Neutrophil (primary cell): Measurements from ENCODE around the gene SPINT1.

Experiments
- H3K27ac ChIP-seq: fragments of 200-600 bp; sonication (generic); 2 replicates; pipeline ENCODE4 v1.5.1; 2016; ENCODE audit warnings: mild to moderate bottlenecking, moderate library complexity
- H3K27me3 ChIP-seq: fragments of 200-600 bp; sonication (generic); 2 replicates; pipeline ENCODE4 v1.6.0; 2016; ENCODE audit warnings: mild to moderate bottlenecking
- H3K36me3 ChIP-seq: fragments of 200-600 bp; sonication (generic); 2 replicates; pipeline ENCODE4 v1.5.1; 2017
- H3K4me1 ChIP-seq, 2 experiments: fragments of 200-600 bp in 1 of 2; sonication (generic) in 1 of 2; 1 replicate in 1 of 2; 2 replicates in 1 of 2; pipeline versions ENCODE4 v1.5.1 to v1.6.1; 2013 to 2016; ENCODE audit warnings: low read depth in 1 of 2, low read length in 1 of 2, mild to moderate bottlenecking in 1 of 2, moderate library complexity in 1 of 2; ENCODE audit not compliant: control insufficient read depth in 1 of 2, insufficient read depth in 1 of 2
- H3K4me3 ChIP-seq, 2 experiments: fragments of 200-600 bp in 1 of 2; sonication (generic) in 1 of 2; 1 replicate in 1 of 2; 2 replicates in 1 of 2; pipeline ENCODE4 v1.5.1; 2013 to 2016; ENCODE audit warnings: low read depth in 1 of 2, low read length in 1 of 2, mild to moderate bottlenecking in 1 of 2, moderate library complexity in 1 of 2
- H3K9me3 ChIP-seq: fragments of 200-600 bp; sonication (generic); 2 replicates; pipeline ENCODE4 v1.5.1; 2016
- CTCF ChIP-seq: fragments of 200-600 bp; sonication (generic); IDR thresholded peaks from 2 replicates; pipeline ENCODE4 v1.5.1; 2016; ENCODE audit warnings: antibody characterized with exemption

Gene SPINT1

GRCh38 chr15:40825661-40826422 is 18.0 kb upstream of the SPINT1 start:
- Histone ChIP-seq H3K36me3 (no peaks in the 10 kb centered on the region), H3K27ac (no peak overlapping the region), H3K9me3 (no peaks in the 10 kb centered on the region), H3K4me3 (no peak overlapping the region), H3K4me1 (no peaks in the 10 kb centered on the region), H3K27me3 (peaks cover 8% of the 10 kb centered on the region)
- no peak for TF ChIP-seq CTCF

- Histone ChIP-seq H3K4me1 (no peaks in the 10 kb centered on the region), H3K9me3 (no peaks in the 10 kb centered on the region), H3K27me3 (peaks cover 8% of the 10 kb centered on the region), H3K4me3 (no peak overlapping the region), H3K27ac (no peak overlapping the region), H3K36me3 (no peaks in the 10 kb centered on the region)
- TF ChIP-seq CTCF, result no peak
Measured at GRCh38 chr15:40826423-40827075, 17.3 kb upstream of the SPINT1 start.

- H3K4me1 ChIP-seq, result no peaks in the 10 kb centered on the region
- H3K9me3 ChIP-seq, result no peaks in the 10 kb centered on the region
- H3K27me3 ChIP-seq, result peaks cover 8% of the 10 kb centered on the region
- no peak within 1 kb of the TSS for H3K4me3 ChIP-seq
- no peaks in the 10 kb centered on the region for H3K36me3 ChIP-seq
- H3K27ac ChIP-seq, result no peak within 1 kb of the TSS
- no peak for TF ChIP-seq CTCF
Measured at GRCh38 chr15:40828447-40829036, 15.3 kb upstream of the SPINT1 start, which contains the start of gene PPP1R14D. PPP1R14D (minus strand) TSS chr15:40828708; CDS start chr15:40828641, 67 bp downstream.

GRCh38 chr15:40829115-40829514 is 14.7 kb upstream of the SPINT1 start:
- no peaks in the 10 kb centered on the region for H3K36me3 ChIP-seq

GRCh38 chr15:40830884-40831283 is 13.0 kb upstream of the SPINT1 start:
- no peak overlapping the region for H3K4me3 ChIP-seq
- H3K4me1 ChIP-seq, result no peaks in the 10 kb centered on the region
- H3K27me3 ChIP-seq, result peaks cover 8% of the 10 kb centered on the region
- H3K9me3 ChIP-seq, result no peaks in the 10 kb centered on the region
- H3K27ac ChIP-seq, result no peak overlapping the region
- no peak for TF ChIP-seq CTCF
- H3K36me3 ChIP-seq, result no peaks in the 10 kb centered on the region

More at GRCh38 chr15:40829115-40829514, 14.7 kb upstream of the SPINT1 start:
- Histone ChIP-seq H3K4me1 (no peaks in the 10 kb centered on the region), H3K9me3 (no peaks in the 10 kb centered on the region), H3K27me3 (peaks cover 8% of the 10 kb centered on the region), H3K27ac (no peak overlapping the region), H3K4me3 (no peak overlapping the region)
- TF ChIP-seq CTCF, result no peak
